ENCODE results near the gene NCKIPSD.

NCKIPSD gene

GRCh38 chr3:48679411-48680391 lies 6.0 kb downstream of the NCKIPSD start:
- DNase-seq (ENCODE audit: low read depth in 4 of 4, low spot score in 1 of 4): no peak

- no peak for DNase-seq (ENCODE audit: low read depth in 4 of 4, low spot score in 1 of 4)
Observed at GRCh38 chr3:48678566-48679380, 6.9 kb downstream of the NCKIPSD start.

- DNase-seq (ENCODE audit: low read depth in 4 of 4, low spot score in 1 of 4): no peak
Observed at GRCh38 chr3:48678056-48678455, 7.7 kb downstream of the NCKIPSD start.

GRCh38 chr3:48674505-48674904 lies 11.2 kb downstream of the NCKIPSD start:
- no peak for DNase-seq (ENCODE audit: low read depth in 4 of 4, low spot score in 1 of 4)

- no peak for DNase-seq (ENCODE audit: low read depth in 4 of 4, low spot score in 1 of 4)
Observed at GRCh38 chr3:48672522-48672921, 13.2 kb downstream of the NCKIPSD start.

- DNase-seq (ENCODE audit: low read depth in 4 of 4, low spot score in 1 of 4): no peak
Observed at GRCh38 chr3:48664929-48665328, 20.8 kb downstream of the NCKIPSD start.

GRCh38 chr3:48664313-48664644 lies 21.4 kb downstream of the NCKIPSD start:
- no peak for DNase-seq (ENCODE audit: low read depth in 4 of 4, low spot score in 1 of 4)

- peak; percentile 60 to 90 (median 67) for DNase-seq (ENCODE audit: low read depth in 4 of 4, low spot score in 1 of 4)
Observed at GRCh38 chr3:48663489-48664312, 22.0 kb downstream of the NCKIPSD start.

- peak in 1 of 4 experiments; percentile 47 for DNase-seq (ENCODE audit: low read depth in 4 of 4, low spot score in 1 of 4)
Observed at GRCh38 chr3:48662753-48663488, 22.8 kb downstream of the NCKIPSD start, which contains the start of gene CELSR3. TSS of gene CELSR3 (minus strand) at chr3:48662886. CDS start at chr3:48662634, 252 bp downstream.

GRCh38 chr3:48662145-48662752 lies 23.5 kb downstream of the NCKIPSD start:
- no peak for DNase-seq (ENCODE audit: low read depth in 4 of 4, low spot score in 1 of 4)

- DNase-seq (ENCODE audit: low read depth in 4 of 4, low spot score in 1 of 4): peak; percentile 52 to 69 (median 60)
Observed at GRCh38 chr3:48661501-48662144, 24.1 kb downstream of the NCKIPSD start.

- no peak for DNase-seq (ENCODE audit: low read depth in 4 of 4, low spot score in 1 of 4)
Observed at GRCh38 chr3:48660800-48661400, 24.8 kb downstream of the NCKIPSD start.

GRCh38 chr3:48656841-48657281 lies 28.9 kb downstream of the NCKIPSD start:
- DNase-seq (ENCODE audit: low read depth in 4 of 4, low spot score in 1 of 4): peak in 1 of 4 experiments; percentile 21

GRCh38 chr3:48656061-48656840 lies 29.5 kb downstream of the NCKIPSD start:
- DNase-seq (ENCODE audit: low read depth in 4 of 4, low spot score in 1 of 4): peak; percentile 53 to 78 (median 68)

- peak in 1 of 4 experiments; percentile 36 for DNase-seq (ENCODE audit: low read depth in 4 of 4, low spot score in 1 of 4)
Observed at GRCh38 chr3:48655606-48656005, 30.1 kb downstream of the NCKIPSD start.

GRCh38 chr3:48655063-48655462 lies 30.7 kb downstream of the NCKIPSD start:
- DNase-seq (ENCODE audit: low read depth in 4 of 4, low spot score in 1 of 4): no peak

GRCh38 chr3:48652923-48653715 lies 32.6 kb downstream of the NCKIPSD start:
- DNase-seq (ENCODE audit: low read depth in 4 of 4, low spot score in 1 of 4): no peak
